Measurements from ENCODE around the gene MRTO4.
"Not testable (repeated sequence)": the region's sequence is repeated elsewhere in the genome, so short reads cannot be mapped to it uniquely, and the experiment has no call there.

Gene MRTO4

DNA sequence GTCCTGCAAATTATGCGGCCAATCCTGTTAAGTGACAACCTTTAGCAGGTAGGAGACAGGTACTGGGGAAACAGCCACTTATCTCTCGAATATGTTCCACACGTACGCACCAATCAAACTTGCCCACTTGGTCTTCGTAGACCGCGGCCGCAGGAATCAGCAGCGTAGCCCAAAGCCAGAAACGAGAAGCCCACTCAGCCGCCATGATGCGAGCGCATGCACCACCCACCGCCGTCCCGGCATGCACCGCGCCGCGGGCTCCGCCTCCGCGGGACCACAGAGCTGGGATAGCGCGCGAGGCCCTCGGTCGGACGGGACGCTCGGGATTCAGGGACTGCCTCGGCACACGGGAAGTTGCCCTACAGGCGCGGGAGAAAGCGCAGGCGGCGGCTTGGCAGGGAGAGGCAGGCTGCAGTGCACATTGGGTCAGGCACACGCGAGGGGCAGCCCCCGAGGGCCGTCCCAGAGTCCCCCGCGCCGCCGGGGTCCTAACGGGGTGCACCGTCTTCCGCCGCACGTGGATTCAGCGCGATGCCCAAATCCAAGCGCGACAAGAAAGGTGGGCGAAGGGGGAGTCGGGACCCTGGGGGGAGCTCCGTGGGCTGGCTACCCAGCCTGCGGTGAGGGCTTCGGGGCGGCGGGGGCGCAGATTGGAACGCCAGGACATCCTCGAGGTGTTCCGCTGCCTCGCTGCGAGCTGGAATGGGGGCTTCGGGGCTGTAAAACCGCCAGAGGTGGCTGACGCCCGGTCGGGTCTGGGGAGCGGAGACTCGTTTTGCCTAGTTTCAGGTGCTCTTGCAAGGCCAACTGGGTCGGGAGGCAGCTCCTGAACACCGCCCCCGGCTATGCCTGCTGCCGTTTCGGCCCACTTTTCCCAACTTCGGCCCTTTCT lies at the start of gene MRTO4, which contains the start of gene EMC1:
MRTO4 (plus strand) TSS at position 501 of the 892 bp plus-strand sequence; CDS start at position 532, 31 bp downstream.
EMC1 (minus strand) TSS at position 220 of the 892 bp plus-strand sequence; CDS start at position 205, 15 bp downstream.
- peak; percentile 84 for DNase-seq (ENCODE audit: low spot score)

GRCh38 chr1:19202396-19202795 lies 49.2 kb upstream of the MRTO4 start:
- DNase-seq (ENCODE audit: low spot score): no peak

GRCh38 chr1:19203440-19203839 lies 48.2 kb upstream of the MRTO4 start:
- no peak for DNase-seq (ENCODE audit: low spot score)

DNA sequence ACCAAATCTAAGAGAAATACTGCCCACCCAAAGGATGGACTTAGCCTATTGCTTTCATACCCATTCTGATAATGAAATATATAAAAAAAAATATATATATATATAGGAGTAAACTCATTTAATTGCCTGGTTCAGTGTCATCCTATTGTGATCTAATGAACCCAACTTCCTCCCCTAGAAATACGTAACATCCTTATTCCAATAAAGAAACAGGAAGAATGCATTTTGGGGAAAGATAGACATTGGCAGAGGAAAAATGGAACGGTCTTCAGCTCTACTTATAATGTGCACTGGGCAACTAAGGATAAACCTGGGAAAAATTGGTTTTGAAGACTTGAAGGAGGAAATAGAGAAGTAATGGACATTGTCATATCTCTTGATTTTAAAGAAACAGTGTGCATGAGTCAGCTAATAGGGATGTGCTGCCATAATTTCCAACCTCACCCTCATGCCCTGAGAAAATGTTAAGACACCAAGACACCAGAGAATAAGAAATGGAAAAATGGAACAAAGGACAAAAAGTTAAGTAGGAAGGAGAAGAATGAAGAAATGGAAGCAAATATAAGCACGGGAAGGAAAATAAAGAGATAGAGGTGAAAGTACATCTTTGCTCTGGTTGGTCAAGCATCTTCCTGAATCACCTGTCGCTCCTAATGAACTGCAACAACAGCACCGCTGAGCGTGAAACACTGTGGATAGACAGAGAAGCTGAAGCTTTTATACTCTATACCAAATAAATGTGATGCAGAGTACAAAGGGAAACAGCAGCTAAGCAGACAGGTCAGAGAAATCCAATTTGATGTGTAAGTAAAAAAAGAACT lies 46.9 kb upstream of the MRTO4 start:
- no peak for DNase-seq (ENCODE audit: low spot score)

DNA sequence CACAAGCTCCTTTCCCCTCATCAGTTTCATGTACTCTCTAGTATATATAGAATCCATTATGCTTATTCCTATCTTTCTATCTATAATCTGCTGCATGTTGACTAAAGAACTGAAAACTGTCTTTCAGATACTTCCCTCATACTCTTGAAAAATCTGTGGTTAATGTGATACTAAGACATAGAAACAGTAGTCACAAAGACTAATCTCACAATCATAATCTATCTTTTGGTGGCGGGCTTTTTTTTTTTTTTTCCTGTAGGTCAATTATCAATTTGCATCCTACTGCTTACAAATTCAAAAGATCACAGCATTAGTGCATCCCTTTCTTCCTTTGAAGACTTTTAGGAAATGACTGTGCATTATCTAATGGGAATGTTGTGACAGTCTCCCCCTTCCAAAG lies 46.2 kb upstream of the MRTO4 start:
- no peak for DNase-seq (ENCODE audit: low spot score)

GRCh38 chr1:19205845-19206244 lies 45.8 kb upstream of the MRTO4 start:
- DNase-seq (ENCODE audit: low spot score): no peak

GRCh38 chr1:19206947-19207346 lies 44.7 kb upstream of the MRTO4 start:
- no peak for DNase-seq (ENCODE audit: low spot score)

- DNase-seq (ENCODE audit: low spot score): no peak
Observed at GRCh38 chr1:19208710-19209438, 42.7 kb upstream of the MRTO4 start.

DNA sequence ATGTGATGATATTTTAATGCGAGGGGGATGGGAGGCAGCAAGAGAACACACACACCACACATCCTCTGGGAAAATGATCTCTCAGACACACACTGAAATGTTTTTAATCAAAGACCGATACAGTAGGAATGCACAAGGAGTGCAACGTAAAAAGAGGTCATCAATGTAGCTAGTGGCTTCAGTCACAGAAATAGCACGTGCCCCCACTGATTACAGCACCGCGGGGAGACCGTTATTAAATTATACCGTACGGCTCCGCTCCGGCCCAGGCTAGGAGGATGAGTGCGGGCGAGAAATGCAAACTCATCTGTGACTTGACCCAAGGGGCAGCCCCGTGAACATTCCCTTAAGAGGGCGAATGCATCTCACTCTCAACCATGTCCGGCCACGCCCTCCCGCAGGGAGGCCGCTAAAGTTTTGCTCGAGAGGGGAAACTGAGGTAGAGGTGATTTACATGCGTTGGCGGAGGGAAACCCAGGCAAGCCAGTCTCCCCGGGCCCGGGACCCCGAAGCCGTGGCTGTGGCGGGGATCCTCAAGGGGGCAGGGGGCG lies 42.1 kb upstream of the MRTO4 start:
- DNase-seq (ENCODE audit: low spot score): peak; percentile 17

GRCh38 chr1:19209990-19210771 lies 41.4 kb upstream of the MRTO4 start, which contains the start of gene UBR4:
Gene UBR4, minus strand, starts transcription at chr1:19210266. Its CDS starts 18 bp downstream, at chr1:19210248.
- peak; percentile 95 for DNase-seq (ENCODE audit: low spot score)

GRCh38 chr1:19210772-19211549 lies 40.6 kb upstream of the MRTO4 start:
- DNase-seq (ENCODE audit: low spot score): no peak

- no peak for DNase-seq (ENCODE audit: low spot score)
Observed at GRCh38 chr1:19212167-19212566, 39.4 kb upstream of the MRTO4 start.

- DNase-seq (ENCODE audit: low spot score): no peak
Observed at GRCh38 chr1:19213580-19213979, 38.0 kb upstream of the MRTO4 start.

GRCh38 chr1:19216585-19216984 lies 35.0 kb upstream of the MRTO4 start:
- not testable (repeated sequence) for DNase-seq (ENCODE audit: low spot score)

DNA sequence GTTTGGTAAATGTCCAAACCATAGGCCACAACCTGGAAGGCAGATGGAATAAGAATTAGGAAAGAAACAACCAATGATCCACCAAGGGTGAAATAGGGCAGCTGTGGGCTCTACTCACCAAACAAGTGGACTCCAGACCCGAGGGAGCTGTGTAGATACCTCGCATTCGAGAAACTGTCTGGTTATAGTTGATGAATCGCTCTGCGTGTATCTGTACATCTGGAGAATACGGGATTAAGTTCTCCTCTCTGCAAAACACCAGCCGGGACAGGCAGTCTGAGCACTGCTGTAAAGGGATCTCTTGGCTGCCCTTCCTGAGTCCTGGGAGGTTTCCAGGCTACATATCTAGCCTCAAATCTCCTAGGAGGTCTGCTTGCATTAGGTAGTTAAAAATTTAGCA lies 32.2 kb upstream of the MRTO4 start:
- no peak for DNase-seq (ENCODE audit: low spot score)

- DNase-seq (ENCODE audit: low spot score): no peak
Observed at GRCh38 chr1:19220080-19220846, 31.3 kb upstream of the MRTO4 start.

GRCh38 chr1:19220991-19221390 lies 30.6 kb upstream of the MRTO4 start:
- no peak for DNase-seq (ENCODE audit: low spot score)

GRCh38 chr1:19222573-19222972 lies 29.0 kb upstream of the MRTO4 start:
- DNase-seq (ENCODE audit: low spot score): no peak
